ENCODE measurements around the gene CD2BP2. TPM values are rescaled to one million over a fixed set of nuclear protein-coding genes. Genes with fewer than 3 reads are reported as not detected.
A peak's percentile ranks its signal among the peaks of the same experiment; 100 is the strongest.

The CD2BP2 gene
- total and polyA plus RNA-seq, 2 of the 13 experiments (the other 11 are each of a cell fraction or from before 2014, with no cell fraction given): 24.9 to 54.6 TPM

GRCh38 chr16:30355954-30356308 lies 823 bp upstream of the CD2BP2 start (continued):
- TF ChIP-seq NKX3-1 (CRISPR knock-in tag; IDR thresholded peaks at IDR 0.05) (0 out of 2 replicates have a peak, but pooled peaks have one; percentile 4), ZEB1 (IDR thresholded peaks at IDR 0.05; ENCODE audit: insufficient replicate concordance, low read depth) (peak; percentile 7), ZNF775 (CRISPR knock-in tag; IDR thresholded peaks at IDR 0.05; ENCODE audit: borderline replicate concordance) (no peak), ZNF83 (CRISPR knock-in tag; IDR thresholded peaks at IDR 0.05; ENCODE audit: borderline replicate concordance) (0 out of 2 replicates have a peak, but pooled peaks have one; percentile 72), ZNF256 (CRISPR knock-in tag; conservative IDR thresholded peaks at IDR 0.05) (0 out of 2 replicates have a peak, but pooled peaks have one; percentile 5), ZC3H13 (CRISPR knock-in tag; IDR thresholded peaks at IDR 0.05) (peak; percentile 90; the same call in 1 of the 2 replicates), MIER3 (CRISPR knock-in tag; IDR thresholded peaks at IDR 0.05; ENCODE audit: borderline replicate concordance) (no peak), ZFAT (CRISPR knock-in tag; conservative IDR thresholded peaks at IDR 0.05) (0 out of 2 replicates have a peak, but pooled peaks have one; percentile 4), PRPF4 (IDR thresholded peaks at IDR 0.05; ENCODE audit: low read depth, low read length, poor library complexity, severe bottlenecking) (peak; percentile 15), ZNF768 (CRISPR knock-in tag; IDR thresholded peaks at IDR 0.05) (peak; percentile 5; the same call in 1 of the 2 replicates), NRL (CRISPR knock-in tag; IDR thresholded peaks at IDR 0.05; ENCODE audit: borderline replicate concordance) (0 out of 2 replicates have a peak, but pooled peaks have one; percentile 15), ZNF138 (CRISPR knock-in tag; IDR thresholded peaks at IDR 0.05; ENCODE audit: low read depth) (0 out of 2 replicates have a peak, but pooled peaks have one; percentile 4), HOXA5 (CRISPR knock-in tag; IDR thresholded peaks at IDR 0.05) (no peak), ZHX2 (IDR thresholded peaks at IDR 0.05; ENCODE audit: low read depth) (0 out of 2 replicates have a peak, but pooled peaks have one; percentile 15), ZHX2 (CRISPR knock-in tag; IDR thresholded peaks at IDR 0.05; ENCODE audit: borderline replicate concordance) (no peak), HCFC1 (IDR thresholded peaks at IDR 0.05; ENCODE audit: low read depth, low read length) (0 out of 2 replicates have a peak, but pooled peaks have one; percentile 10)
- TF ChIP-seq, protein P1, sequence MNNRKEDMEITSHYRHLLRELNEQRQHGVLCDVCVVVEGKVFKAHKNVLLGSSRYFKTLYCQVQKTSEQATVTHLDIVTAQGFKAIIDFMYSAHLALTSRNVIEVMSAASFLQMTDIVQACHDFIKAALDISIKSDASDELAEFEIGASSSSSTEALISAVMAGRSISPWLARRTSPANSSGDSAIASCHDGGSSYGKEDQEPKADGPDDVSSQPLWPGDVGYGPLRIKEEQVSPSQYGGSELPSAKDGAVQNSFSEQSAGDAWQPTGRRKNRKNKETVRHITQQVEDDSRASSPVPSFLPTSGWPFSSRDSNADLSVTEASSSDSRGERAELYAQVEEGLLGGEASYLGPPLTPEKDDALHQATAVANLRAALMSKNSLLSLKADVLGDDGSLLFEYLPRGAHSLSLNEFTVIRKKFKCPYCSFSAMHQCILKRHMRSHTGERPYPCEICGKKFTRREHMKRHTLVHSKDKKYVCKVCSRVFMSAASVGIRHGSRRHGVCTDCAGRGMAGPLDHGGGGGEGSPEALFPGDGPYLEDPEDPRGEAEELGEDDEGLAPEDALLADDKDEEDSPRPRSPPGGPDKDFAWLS (CRISPR knock-in tag; IDR thresholded peaks at IDR 0.05; ENCODE audit: borderline replicate concordance): 0 out of 2 replicates have a peak, but pooled peaks have one; percentile 7
- TF ChIP-seq, protein P2, sequence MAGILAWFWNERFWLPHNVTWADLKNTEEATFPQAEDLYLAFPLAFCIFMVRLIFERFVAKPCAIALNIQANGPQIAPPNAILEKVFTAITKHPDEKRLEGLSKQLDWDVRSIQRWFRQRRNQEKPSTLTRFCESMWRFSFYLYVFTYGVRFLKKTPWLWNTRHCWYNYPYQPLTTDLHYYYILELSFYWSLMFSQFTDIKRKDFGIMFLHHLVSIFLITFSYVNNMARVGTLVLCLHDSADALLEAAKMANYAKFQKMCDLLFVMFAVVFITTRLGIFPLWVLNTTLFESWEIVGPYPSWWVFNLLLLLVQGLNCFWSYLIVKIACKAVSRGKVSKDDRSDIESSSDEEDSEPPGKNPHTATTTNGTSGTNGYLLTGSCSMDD (CRISPR knock-in tag; IDR thresholded peaks at IDR 0.05): 0 out of 2 replicates have a peak, but pooled peaks have one; percentile 50
